IMR-90 (cell line): Measurements from ENCODE around the gene MAB21L4. TPM values are rescaled to one million over a fixed set of nuclear protein-coding genes. Genes with fewer than 3 reads are reported as not detected.

ENCODE experiments used
- ATAC-seq: fragments of 200-7000 bp; cut with Tn5 transposase; 2 replicates; pipeline ENCODE4 v1.9.1; 2020; ENCODE audit warnings: low read depth, mild to moderate bottlenecking, moderate library complexity
- BruUV-seq: library from RNA; stranded (reverse); fragments of 400-500 nt; replicated peaks from 2 replicates; lab custom pipeline; 2021; lab: Mats Ljungman, UMichigan
- CTCF ChIA-PET: fragments of 300-600 bp; formaldehyde crosslinking; extraction: SDS; loops from one replicate; lab custom pipeline; 2021; ENCODE audit warnings: antibody characterized with exemption; lab: Yijun Ruan, JAX
- POLR2A ChIA-PET: fragments of 300-600 bp; sonication (Branson Sonifier 250); formaldehyde crosslinking; loops from one replicate; lab custom pipeline; 2022; ENCODE audit warnings: antibody characterized with exemption; ENCODE audit not compliant: unreplicated experiment; lab: Charles Lee
- DNase-seq: peaks from one replicate; pipeline ENCODE4 v3.0.0; 2013
- H2AFZ ChIP-seq: replicated peaks from 2 replicates; pipeline ENCODE3; 2013; ENCODE audit warnings: low read length, mild to moderate bottlenecking; ENCODE audit not compliant: poor library complexity
- H2AK5ac ChIP-seq: 2 replicates; pipeline ENCODE4 v1.6.1; 2013; ENCODE audit warnings: low read depth, low read length, inconsistent platforms
- H2AK9ac ChIP-seq: replicated peaks from 2 replicates; pipeline ENCODE3; 2013; ENCODE audit warnings: mild to moderate bottlenecking, low read depth, low read length, moderate library complexity; ENCODE audit not compliant: poor library complexity
- H2BK120ac ChIP-seq: 2 replicates; pipeline ENCODE4 v1.6.1; 2013; ENCODE audit warnings: low read depth, low read length, inconsistent platforms
- H2BK15ac ChIP-seq: 3 replicates; pipeline ENCODE4 v1.6.1; 2013; ENCODE audit warnings: low read depth, low read length, inconsistent platforms
- H2BK20ac ChIP-seq: 2 replicates; pipeline ENCODE4 v1.6.1; 2013; ENCODE audit warnings: low read depth, mild to moderate bottlenecking, inconsistent platforms, low read length, moderate library complexity
- H2BK5ac ChIP-seq: 2 replicates; pipeline ENCODE4 v1.6.1; 2013; ENCODE audit warnings: mild to moderate bottlenecking, low read depth, low read length, inconsistent platforms; ENCODE audit not compliant: poor library complexity, severe bottlenecking
- H3K14ac ChIP-seq: replicated peaks from 2 replicates; pipeline ENCODE4 v1.6.1; 2013; ENCODE audit warnings: low read depth, low read length, inconsistent platforms
- H3K18ac ChIP-seq: 2 replicates; pipeline ENCODE4 v1.6.1; 2013; ENCODE audit warnings: low read depth, low read length, control low read depth
- H3K23ac ChIP-seq: 2 replicates; pipeline ENCODE4 v1.6.1; 2013; ENCODE audit warnings: low read depth, low read length, inconsistent platforms
- H3K27ac ChIP-seq: 2 replicates; pipeline ENCODE4 v1.5.1; 2013; ENCODE audit warnings: mild to moderate bottlenecking, control low read depth, low read length; ENCODE audit not compliant: insufficient read depth
- H3K27me3 ChIP-seq: 2 replicates; pipeline ENCODE4 v1.6.1; 2013; ENCODE audit warnings: low read length; ENCODE audit not compliant: control insufficient read depth, insufficient read depth
- H3K36me3 ChIP-seq: 2 replicates; pipeline ENCODE4 v1.6.1; 2013; ENCODE audit warnings: low read length, mixed read lengths; ENCODE audit not compliant: control insufficient read depth, insufficient read depth
- H3K4ac ChIP-seq: 2 replicates; pipeline ENCODE4 v1.6.1; 2013; ENCODE audit warnings: low read depth, low read length, inconsistent platforms
- H3K4me1 ChIP-seq: 2 replicates; pipeline ENCODE4 v1.6.1; 2013; ENCODE audit warnings: low read length, mixed read lengths; ENCODE audit not compliant: control insufficient read depth, insufficient read depth
- H3K4me2 ChIP-seq: 2 replicates; pipeline ENCODE4 v1.6.1; 2013; ENCODE audit warnings: low read depth, mild to moderate bottlenecking, control low read depth, low read length, moderate library complexity
- H3K4me3 ChIP-seq: 2 replicates; pipeline ENCODE4 v1.5.1; 2013; ENCODE audit warnings: low read depth, mild to moderate bottlenecking, control low read depth, low read length, moderate library complexity; ENCODE audit not compliant: insufficient read depth
- H3K56ac ChIP-seq: 2 replicates; pipeline ENCODE4 v1.6.1; 2013; ENCODE audit warnings: low read length, inconsistent platforms; ENCODE audit not compliant: insufficient read depth; ENCODE audit errors: extremely low read depth
- H3K79me1 ChIP-seq, 2 experiments: 2 replicates each; pipeline ENCODE4 v1.6.1; 2013; ENCODE audit warnings: low read length in 2 of 2, inconsistent platforms in 1 of 2, low read depth in 1 of 2
- H3K9ac ChIP-seq: 2 replicates; pipeline ENCODE4 v1.6.1; 2013; ENCODE audit warnings: low read depth, low read length, control low read depth
- H3K9me1 ChIP-seq: 2 replicates; pipeline ENCODE4 v1.6.1; 2013; ENCODE audit warnings: low read length, inconsistent platforms; ENCODE audit not compliant: insufficient read depth
- H3K9me3 ChIP-seq: 2 replicates; pipeline ENCODE4 v1.6.1; 2013; ENCODE audit warnings: low read length; ENCODE audit not compliant: control insufficient read depth, insufficient read depth
- H4K20me1 ChIP-seq: 2 replicates; pipeline ENCODE4 v1.6.1; 2013; ENCODE audit warnings: low read length, inconsistent platforms; ENCODE audit not compliant: insufficient read depth
- H4K5ac ChIP-seq: 2 replicates; pipeline ENCODE4 v1.6.1; 2013; ENCODE audit warnings: mild to moderate bottlenecking, low read depth, low read length, control low read depth
- H4K8ac ChIP-seq, 2 experiments: 2 replicates each; pipeline ENCODE4 v1.6.1; 2013; ENCODE audit warnings: low read depth in 2 of 2, low read length in 2 of 2, control low read depth in 1 of 2, inconsistent platforms in 1 of 2
- H4K91ac ChIP-seq: 2 replicates; pipeline ENCODE4 v1.6.1; 2013; ENCODE audit warnings: low read depth, low read length, inconsistent platforms; ENCODE audit not compliant: insufficient read depth
- BHLHE40 ChIP-seq: fragments of 150-350 bp; IDR thresholded peaks from 2 replicates; pipeline ENCODE4 v1.6.1; 2016; ENCODE audit warnings: mild to moderate bottlenecking, low read depth, low read length
- CEBPB ChIP-seq: IDR thresholded peaks from 2 replicates; pipeline ENCODE4 v1.6.1; 2012; ENCODE audit warnings: low read depth, low read length, improper control_type of control experiment
- CHD1 ChIP-seq: IDR thresholded peaks from 2 replicates; pipeline ENCODE4 v1.6.1; 2012; ENCODE audit warnings: low read depth, low read length, improper control_type of control experiment
- CTCF ChIP-seq: conservative IDR thresholded peaks from 2 replicates; pipeline ENCODE4 v1.5.1; 2012; ENCODE audit warnings: mild to moderate bottlenecking, low read depth, low read length, improper control_type of control experiment
- ELK1 ChIP-seq: fragments of 150-350 bp; IDR thresholded peaks from 2 replicates; pipeline ENCODE4 v1.6.1; 2016; ENCODE audit warnings: low read depth, mild to moderate bottlenecking, low read length, moderate library complexity, borderline replicate concordance
- FOS ChIP-seq: fragments of 150-350 bp; IDR thresholded peaks from 2 replicates; pipeline ENCODE4 v1.6.1; 2016; ENCODE audit warnings: low read depth, low read length
- MAFK ChIP-seq: IDR thresholded peaks from 2 replicates; pipeline ENCODE4 v1.6.1; 2012; ENCODE audit warnings: low read depth, low read length, improper control_type of control experiment
- MXI1 ChIP-seq: IDR thresholded peaks from 2 replicates; pipeline ENCODE4 v1.6.1; 2012; ENCODE audit warnings: low read depth, mild to moderate bottlenecking, low read length, moderate library complexity, borderline replicate concordance
- NFE2L2 ChIP-seq: fragments of 150-350 bp; IDR thresholded peaks from 2 replicates; pipeline ENCODE4 v1.6.1; 2016; ENCODE audit warnings: low read depth, mild to moderate bottlenecking, low read length
- POLR2A ChIP-seq: IDR thresholded peaks from 2 replicates; pipeline ENCODE4 v1.6.1; 2012; ENCODE audit warnings: mild to moderate bottlenecking, low read depth, low read length
- RAD21 ChIP-seq: IDR thresholded peaks from 2 replicates; pipeline ENCODE4 v1.6.1; 2012; ENCODE audit warnings: low read length, improper control_type of control experiment
- RCOR1 ChIP-seq: IDR thresholded peaks from 2 replicates; pipeline ENCODE4 v1.6.1; 2012; ENCODE audit warnings: mild to moderate bottlenecking, low read length, improper control_type of control experiment; ENCODE audit not compliant: insufficient replicate concordance
- RFX5 ChIP-seq: IDR thresholded peaks from 2 replicates; pipeline ENCODE4 v1.8.0; 2012; ENCODE audit warnings: low read depth, mild to moderate bottlenecking, low read length, moderate library complexity
- SMC3 ChIP-seq: fragments of 150-350 bp; IDR thresholded peaks from 2 replicates; pipeline ENCODE4 v1.6.1; 2016; ENCODE audit warnings: low read depth, mild to moderate bottlenecking, antibody characterized with exemption, low read length, moderate library complexity
- USF2 ChIP-seq: fragments of 150-350 bp; IDR thresholded peaks from 2 replicates; pipeline ENCODE4 v1.6.1; 2017; ENCODE audit warnings: mild to moderate bottlenecking, antibody characterized with exemption, low read length, low read depth
- WGBS, 2 experiments: methylation state at CpG; one replicate each; pipeline versions ENCODE4 v1.1.5 to v1.1.7; 2013; ENCODE audit warnings: missing lambda C conversion rate in 2 of 2; ENCODE audit not compliant: insufficient read length in 1 of 2; ENCODE audit errors: extremely low coverage in 2 of 2; 5-methylcytosine and 5-hydroxymethylcytosine counted together
- dilution Hi-C: fragments of 300-500 bp; cut with HindIII; formaldehyde crosslinking; loops from one replicate; pipeline ENCODE4 v1.14.3; 2018; ENCODE audit warnings: low sequenced_read_pairs; ENCODE audit not compliant: unreplicated experiment
- in situ Hi-C: fragments of 300-500 bp; cut with MboI; formaldehyde crosslinking; loops from 3 replicates; pipeline ENCODE4 v1.14.3; 2019; ENCODE audit warnings: low sequenced_read_pairs, inconsistent platforms, mixed read lengths
- intact Hi-C: fragments of 100-400 bp; cut with micrococcal nuclease; formaldehyde crosslinking; loops from 2 replicates; pipeline ENCODE4 v1.10.0; 2022
- polyA plus RNA-seq, 3 experiments: library from polyadenylated mRNA; depleted of rRNA; stranded (reverse); fragments of >200 nt; gene quantifications; 2 replicates each; pipeline ENCODE4 v1.2.3, GENCODE V29; 2012; ENCODE audit warnings: low replicate concordance in 1 of 3
- total RNA-seq: library from RNA; depleted of rRNA; stranded (reverse); fragments of >200 nt; gene quantifications from 2 replicates; pipeline ENCODE4 v1.2.3, GENCODE V29; 2012

MAB21L4 gene
- total and polyA plus RNA-seq, 2 of the 4 experiments (the other 2 are of a cell fraction): not detected

- no peaks in the 10 kb centered on the region; the same call in 1 of the 2 replicates for H3K4me1 ChIP-seq
- H3K23ac ChIP-seq: no peak overlapping the region
- H2AK5ac ChIP-seq: no peak overlapping the region
- ATAC-seq (no peak), DNase-seq (no peak)
- POLR2A ChIA-PET: no interaction called here
- H4K91ac ChIP-seq: no peak overlapping the region
- no peak overlapping the region for H3K9ac ChIP-seq
- H3K79me1 ChIP-seq: no peaks in the 10 kb centered on the region
- H3K27me3 ChIP-seq: peaks cover 7% of the 10 kb centered on the region; the same call in 1 of the 2 replicates
- no TSS peak for BruUV-seq
- no peak overlapping the region for H3K27ac ChIP-seq
- WGBS, 2 experiments: 14% methylated on average over 1 of the region's 7 CpGs; no CpG with 5 or more reads in 1 of the 2 experiments
- no peak overlapping the region for H3K14ac ChIP-seq
- no peak overlapping the region for H4K5ac ChIP-seq
- H4K20me1 ChIP-seq: no peaks in the 10 kb centered on the region
- H3K56ac ChIP-seq: no peak overlapping the region
- no peak overlapping the region for H2BK120ac ChIP-seq
- no peaks in the 10 kb centered on the region for H3K36me3 ChIP-seq
- H4K8ac ChIP-seq: no peak overlapping the region
- no peak overlapping the region for H2BK15ac ChIP-seq
- no peak overlapping the region for H2BK20ac ChIP-seq
- no peak overlapping the region for H3K4me3 ChIP-seq
- no peak overlapping the region for H2AK9ac ChIP-seq
- H2BK5ac ChIP-seq: no peak overlapping the region
- in situ Hi-C loops: no loop called here
- H3K4me2 ChIP-seq: no peak overlapping the region
- no peak overlapping the region for H3K4ac ChIP-seq
- intact Hi-C loops: no loop called here
- dilution Hi-C loops: no loop called here
- no peaks in the 10 kb centered on the region for H3K9me1 ChIP-seq
- CTCF ChIA-PET: no interaction called here
- no peak for TF ChIP-seq FOS
- no peak for TF ChIP-seq USF2
- no peak for TF ChIP-seq CTCF
- TF ChIP-seq BHLHE40: no peak
- no peak for TF ChIP-seq MXI1
- TF ChIP-seq ELK1: no peak
- TF ChIP-seq CEBPB: no peak
- TF ChIP-seq MAFK: no peak
- TF ChIP-seq CHD1: no peak
- no peak for TF ChIP-seq POLR2A
- TF ChIP-seq SMC3: no peak
- TF ChIP-seq RAD21: no peak
- no peak for TF ChIP-seq RFX5
- TF ChIP-seq RCOR1: no peak
- no peak for TF ChIP-seq NFE2L2
- H2AFZ ChIP-seq: no peak overlapping the region
- H3K9me3 ChIP-seq: no peaks in the 10 kb centered on the region
- H3K18ac ChIP-seq: no peak overlapping the region
Observed at GRCh38 chr2:240896394-240896793, 438 bp upstream of the MAB21L4 start.
